ENCODE data around the gene FARS2. TPM values are rescaled to one million over a fixed set of nuclear protein-coding genes. Genes with fewer than 3 reads are reported as not detected.

FARS2 gene
- total and polyA plus RNA-seq, 2 donors (not counting 1 experiment from before 2014, with no cell fraction given): 33.0 to 35.5 TPM

DNA sequence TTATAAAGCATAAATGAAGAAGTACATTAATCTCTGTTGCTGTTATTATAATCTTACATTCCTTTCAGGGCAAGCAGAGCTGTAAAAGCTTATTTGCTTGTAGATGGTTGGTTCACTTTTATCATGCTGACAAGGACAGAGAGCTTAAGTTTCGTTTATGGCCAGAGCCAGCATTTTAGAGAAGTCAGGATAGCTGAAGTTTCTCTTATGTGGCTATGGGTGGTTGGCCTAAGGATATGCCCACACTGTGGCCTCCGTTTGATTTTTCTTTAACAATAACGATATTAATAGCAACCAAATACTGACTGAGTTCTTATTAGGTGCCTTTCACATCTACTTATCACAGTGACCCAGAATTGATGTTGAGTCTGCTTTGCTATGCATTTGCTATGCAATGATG lies 78.5 kb downstream of the FARS2 start:
- no peak for ATAC-seq (ENCODE audit: low read depth)
- Mint-ChIP-seq H3K27me3 (no peaks in the 10 kb centered on the region), H3K9me3 (ENCODE audit: insufficient read depth) (no peaks in the 10 kb centered on the region), H3K4me3 (no peak overlapping the region), H3K4me1 (peaks cover 38% of the 10 kb centered on the region), H3K27ac (no peak overlapping the region)
- Histone ChIP-seq H3K4me3 (ENCODE audit: control extremely low read depth in 1 of 5, extremely low read depth in 1 of 5, insufficient read depth in 1 of 5, low read depth in 2 of 5, low read length in 4 of 5) (no peak overlapping the region), H4K20me1 (ENCODE audit: control insufficient read depth, insufficient read depth, low read length, poor library complexity, severe bottlenecking) (peaks cover 7% of the 10 kb centered on the region), H3K9me3 (ENCODE audit: control extremely low read depth in 1 of 3, control insufficient read depth in 2 of 3, insufficient read depth in 1 of 3, low read length in 2 of 3) (no peaks in the 10 kb centered on the region), H3K4me2 (replicated peaks; ENCODE audit: low read depth, low read length, poor library complexity, severe bottlenecking) (no peak overlapping the region), H3K36me3 (replicated peaks in 1 of 2; ENCODE audit: control extremely low read depth in 1 of 2, control insufficient read depth in 1 of 2, extremely low read depth in 1 of 2, insufficient read depth in 2 of 2, low read length in 1 of 2) (no peaks in the 10 kb centered on the region), H3K27me3 (replicated peaks in 1 of 4; ENCODE audit: control extremely low read depth in 1 of 4, control insufficient read depth in 3 of 4, insufficient read depth in 4 of 4, low read length in 3 of 4) (no peaks in the 10 kb centered on the region), H2AFZ (ENCODE audit: insufficient read depth, low read depth, low read length, poor library complexity, severe bottlenecking) (no peak overlapping the region), H3K79me2 (ENCODE audit: control insufficient read depth, insufficient read depth, low read length) (peaks cover 53% of the 10 kb centered on the region), H3K4me1 (ENCODE audit: control insufficient read depth in 2 of 2, insufficient read depth in 2 of 2, low read length in 2 of 2) (peaks cover 2 to 13% of the 10 kb centered on the region in 2 donors), H3K27ac (ENCODE audit: low read length in 2 of 2) (no peak overlapping the region), H3K9ac (ENCODE audit: low read length) (no peak overlapping the region)
- ChIA-PET POLR2A (no interaction called here), CTCF (interaction anchor here (1.1 to 1.2 kb wide), 2 partner anchors 36 to 197 kb away, joined by 3 to 4 read pairs; no protein-coding TSS in a partner anchor)
- 80% methylated on average over 1 of the region's 3 CpGs for WGBS (ENCODE audit: insufficient coverage)
- no peak for TF ChIP-seq EZH2 (IDR thresholded peaks at IDR 0.05; ENCODE audit: borderline replicate concordance, insufficient read depth, low read depth, low read length, poor library complexity, severe bottlenecking)
- TF ChIP-seq, protein P1, sequence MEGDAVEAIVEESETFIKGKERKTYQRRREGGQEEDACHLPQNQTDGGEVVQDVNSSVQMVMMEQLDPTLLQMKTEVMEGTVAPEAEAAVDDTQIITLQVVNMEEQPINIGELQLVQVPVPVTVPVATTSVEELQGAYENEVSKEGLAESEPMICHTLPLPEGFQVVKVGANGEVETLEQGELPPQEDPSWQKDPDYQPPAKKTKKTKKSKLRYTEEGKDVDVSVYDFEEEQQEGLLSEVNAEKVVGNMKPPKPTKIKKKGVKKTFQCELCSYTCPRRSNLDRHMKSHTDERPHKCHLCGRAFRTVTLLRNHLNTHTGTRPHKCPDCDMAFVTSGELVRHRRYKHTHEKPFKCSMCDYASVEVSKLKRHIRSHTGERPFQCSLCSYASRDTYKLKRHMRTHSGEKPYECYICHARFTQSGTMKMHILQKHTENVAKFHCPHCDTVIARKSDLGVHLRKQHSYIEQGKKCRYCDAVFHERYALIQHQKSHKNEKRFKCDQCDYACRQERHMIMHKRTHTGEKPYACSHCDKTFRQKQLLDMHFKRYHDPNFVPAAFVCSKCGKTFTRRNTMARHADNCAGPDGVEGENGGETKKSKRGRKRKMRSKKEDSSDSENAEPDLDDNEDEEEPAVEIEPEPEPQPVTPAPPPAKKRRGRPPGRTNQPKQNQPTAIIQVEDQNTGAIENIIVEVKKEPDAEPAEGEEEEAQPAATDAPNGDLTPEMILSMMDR (IDR thresholded peaks at IDR 0.05): no peak
- peak; percentile 9 for DNase-seq
- intact Hi-C loops (cut with micrococcal nuclease): no loop called here

- H3K9ac ChIP-seq (ENCODE audit: low read length): no peak overlapping the region
- Mint-ChIP-seq H3K27me3 (no peaks in the 10 kb centered on the region), H3K4me3 (no peak overlapping the region), H3K9me3 (ENCODE audit: insufficient read depth) (no peaks in the 10 kb centered on the region), H3K4me1 (peaks cover 26% of the 10 kb centered on the region), H3K27ac (no peak overlapping the region)
- H3K27me3 ChIP-seq (replicated peaks in 1 of 4; ENCODE audit: control extremely low read depth in 1 of 4, control insufficient read depth in 3 of 4, insufficient read depth in 4 of 4, low read length in 3 of 4): no peaks in the 10 kb centered on the region
- CTCF ChIA-PET: no interaction called here
- no peak overlapping the region for H2AFZ ChIP-seq (ENCODE audit: insufficient read depth, low read depth, low read length, poor library complexity, severe bottlenecking)
- POLR2A ChIA-PET: no interaction called here
- H3K79me2 ChIP-seq (ENCODE audit: control insufficient read depth, insufficient read depth, low read length): peaks cover 48% of the 10 kb centered on the region
- no peaks in the 10 kb centered on the region for H3K9me3 ChIP-seq (ENCODE audit: control extremely low read depth in 1 of 3, control insufficient read depth in 2 of 3, insufficient read depth in 1 of 3, low read length in 2 of 3)
- H3K27ac ChIP-seq (ENCODE audit: low read length in 2 of 2): no peak overlapping the region
- H3K4me3 ChIP-seq (ENCODE audit: control extremely low read depth in 1 of 5, extremely low read depth in 1 of 5, insufficient read depth in 1 of 5, low read depth in 2 of 5, low read length in 4 of 5): no peak overlapping the region
- no peaks in the 10 kb centered on the region for H3K36me3 ChIP-seq (replicated peaks in 1 of 2; ENCODE audit: control extremely low read depth in 1 of 2, control insufficient read depth in 1 of 2, extremely low read depth in 1 of 2, insufficient read depth in 2 of 2, low read length in 1 of 2)
- intact Hi-C loops (cut with micrococcal nuclease): no loop called here
- no peak for TF ChIP-seq EZH2 (IDR thresholded peaks at IDR 0.05; ENCODE audit: borderline replicate concordance, insufficient read depth, low read depth, low read length, poor library complexity, severe bottlenecking)
- TF ChIP-seq, protein P1 (IDR thresholded peaks at IDR 0.05): no peak
- ATAC-seq (ENCODE audit: low read depth) (no peak), DNase-seq (no peak)
- peaks cover 2 to 7% of the 10 kb centered on the region in 2 donors for H3K4me1 ChIP-seq (ENCODE audit: control insufficient read depth in 2 of 2, insufficient read depth in 2 of 2, low read length in 2 of 2)
- H3K4me2 ChIP-seq (replicated peaks; ENCODE audit: low read depth, low read length, poor library complexity, severe bottlenecking): no peak overlapping the region
- peaks cover 7% of the 10 kb centered on the region for H4K20me1 ChIP-seq (ENCODE audit: control insufficient read depth, insufficient read depth, low read length, poor library complexity, severe bottlenecking)
These were observed 80.5 kb downstream of the FARS2 start for GRCh38 chr6:5341845-5342244.
